GM12891 (cell line): ENCODE measurements around the gene DNASE1L3.

Source experiments
- PAX5 ChIP-seq: IDR thresholded peaks from 2 replicates; pipeline ENCODE4 v1.6.1; 2011; ENCODE audit warnings: low read length, moderate library complexity, mild to moderate bottlenecking; ENCODE audit not compliant: insufficient read depth, severe bottlenecking
- POLR2A ChIP-seq: IDR thresholded peaks from 2 replicates; pipeline ENCODE4 v1.6.1; 2011; ENCODE audit warnings: low read depth, low read length, control low read depth
- POLR2AphosphoS5 ChIP-seq: IDR thresholded peaks from 2 replicates; pipeline ENCODE4 v1.6.1; 2011; ENCODE audit warnings: low read depth, low read length, control low read depth
- POU2F2 ChIP-seq: IDR thresholded peaks from 2 replicates; pipeline ENCODE4 v1.6.1; 2011; ENCODE audit warnings: low read depth, mild to moderate bottlenecking, control low read depth, low read length, moderate library complexity
- SPI1 ChIP-seq: IDR thresholded peaks from 2 replicates; pipeline ENCODE4 v1.6.1; 2011; ENCODE audit warnings: low read depth, low read length, control low read depth
- TAF1 ChIP-seq: IDR thresholded peaks from 2 replicates; pipeline ENCODE4 v1.6.1; 2011; ENCODE audit warnings: low read depth, low read length, control low read depth

DNA sequence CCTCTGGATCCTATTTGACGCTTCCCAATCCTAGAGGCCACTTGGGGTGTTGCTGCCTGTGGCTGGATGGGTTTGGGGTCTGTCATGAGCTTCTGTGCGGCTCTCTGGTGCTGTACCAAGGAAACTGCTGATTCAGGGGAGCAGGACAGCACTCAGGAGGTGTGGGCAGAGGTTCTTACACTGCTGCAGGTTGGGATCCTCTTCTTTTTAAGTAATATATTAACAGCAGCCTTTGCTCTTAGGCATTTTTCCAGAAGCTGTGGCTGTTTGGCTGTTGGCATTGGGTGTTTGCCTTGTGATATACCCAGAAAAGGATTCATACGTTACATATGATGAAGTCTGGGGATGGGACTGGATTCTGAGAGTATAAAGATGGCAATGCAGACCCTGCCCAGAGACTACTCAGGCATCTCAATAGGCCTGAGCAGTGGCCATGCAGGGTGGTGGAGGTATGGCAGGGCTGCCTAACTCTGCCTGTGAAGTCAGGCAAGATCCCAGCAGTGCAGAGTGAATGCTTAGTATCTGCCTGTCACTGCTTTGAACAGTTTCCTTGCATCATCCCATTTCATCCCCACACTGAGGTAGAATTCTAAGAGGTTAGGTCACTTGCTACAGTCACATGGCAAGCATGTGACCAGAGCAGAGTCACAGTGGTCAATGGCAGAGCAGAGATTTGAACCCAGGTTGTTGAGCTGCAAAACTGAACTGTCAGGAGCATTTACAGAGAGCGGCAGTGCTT lies 30.7 kb upstream of the DNASE1L3 start:
- TF ChIP-seq POLR2AphosphoS5: no peak
- no peak for TF ChIP-seq POLR2A
- TF ChIP-seq POU2F2: no peak
- TF ChIP-seq TAF1: no peak
- no peak for TF ChIP-seq SPI1
- no peak for TF ChIP-seq PAX5
